DMS114 treated with DMSO at 0.1 percent for 48 hours (cell line): ENCODE results near the gene CRTC3.

ENCODE experiments used
- DNase-seq: peaks from one replicate; lab custom pipeline; 2025; ENCODE audit not compliant: unreplicated experiment; lab: John Stamatoyannopoulos, UW

The CRTC3 gene

GRCh38 chr15:90561344-90562244 is 31.9 kb downstream of the CRTC3 start:
- no peak for DNase-seq

GRCh38 chr15:90562669-90563068 is 32.9 kb downstream of the CRTC3 start:
- no peak for DNase-seq

GRCh38 chr15:90563463-90563862 is 33.7 kb downstream of the CRTC3 start:
- DNase-seq, result no peak

DNA sequence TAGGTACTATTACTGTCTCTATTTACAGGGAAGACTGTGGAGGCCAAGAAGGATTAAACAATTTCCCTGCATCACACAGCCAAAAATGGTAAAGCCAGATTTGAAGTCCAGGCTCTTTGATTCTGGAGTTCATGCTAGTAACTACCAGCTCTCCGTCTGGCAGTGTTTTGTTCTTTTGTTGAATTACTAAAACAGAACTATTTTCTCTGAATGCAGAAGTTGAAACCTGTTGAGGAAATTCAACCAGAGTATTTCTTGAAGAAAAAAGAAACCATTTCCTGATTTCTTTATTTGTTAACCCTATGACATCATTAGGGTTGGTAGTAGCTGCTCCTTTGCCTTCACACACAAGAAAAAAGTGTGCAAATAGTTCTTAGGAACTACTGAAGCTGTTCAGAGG is 34.3 kb downstream of the CRTC3 start:
- no peak for DNase-seq

DNA sequence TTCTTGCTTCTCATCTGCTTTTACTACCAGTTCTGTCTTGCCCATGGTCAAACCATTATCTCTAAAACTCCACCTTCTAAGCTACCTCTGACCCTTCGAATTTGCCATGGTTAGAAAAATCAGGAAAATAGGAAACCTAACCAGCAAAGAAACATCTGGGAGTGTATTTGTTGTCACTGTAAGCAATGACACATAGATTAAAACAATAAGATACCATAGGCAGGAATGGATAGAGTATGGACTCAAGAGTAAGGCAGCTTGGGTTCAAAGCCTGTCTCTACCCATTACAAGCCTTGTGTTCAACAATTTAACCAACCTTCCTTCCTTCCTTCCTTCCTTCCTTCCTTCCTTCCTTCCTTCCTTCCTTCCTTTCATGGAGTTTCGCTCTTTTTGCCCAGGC is 34.9 kb downstream of the CRTC3 start:
- DNase-seq, result no peak

GRCh38 chr15:90565866-90566265 is 36.1 kb downstream of the CRTC3 start:
- DNase-seq, result no peak

- DNase-seq, result no peak
Observed at GRCh38 chr15:90570643-90571042, 40.9 kb downstream of the CRTC3 start.

GRCh38 chr15:90571063-90571541 is 41.4 kb downstream of the CRTC3 start:
- DNase-seq, result no peak

- DNase-seq, result no peak
Observed at GRCh38 chr15:90572893-90573292, 43.2 kb downstream of the CRTC3 start.

GRCh38 chr15:90576711-90577389 is 47.1 kb downstream of the CRTC3 start:
- no peak for DNase-seq

DNA sequence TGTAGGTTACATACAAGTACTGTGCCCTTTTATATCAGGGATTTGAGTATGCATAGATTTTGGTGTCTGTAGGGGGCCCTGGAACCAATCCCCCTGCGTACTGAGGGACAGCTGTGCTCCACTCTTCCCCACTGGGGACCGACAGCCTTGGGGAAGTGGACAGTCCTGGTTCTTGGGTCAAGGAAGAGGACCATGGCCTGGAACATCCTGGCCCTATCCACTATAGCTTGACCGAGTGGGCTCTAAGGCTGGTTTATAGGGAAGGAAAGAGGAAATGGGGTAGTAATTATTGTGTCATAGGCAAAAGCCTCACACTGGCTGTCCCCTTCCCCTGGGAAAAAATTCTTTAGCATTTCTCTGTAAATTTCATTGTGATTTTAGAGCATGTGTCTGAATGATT is 49.5 kb downstream of the CRTC3 start:
- DNase-seq, result no peak

DNA sequence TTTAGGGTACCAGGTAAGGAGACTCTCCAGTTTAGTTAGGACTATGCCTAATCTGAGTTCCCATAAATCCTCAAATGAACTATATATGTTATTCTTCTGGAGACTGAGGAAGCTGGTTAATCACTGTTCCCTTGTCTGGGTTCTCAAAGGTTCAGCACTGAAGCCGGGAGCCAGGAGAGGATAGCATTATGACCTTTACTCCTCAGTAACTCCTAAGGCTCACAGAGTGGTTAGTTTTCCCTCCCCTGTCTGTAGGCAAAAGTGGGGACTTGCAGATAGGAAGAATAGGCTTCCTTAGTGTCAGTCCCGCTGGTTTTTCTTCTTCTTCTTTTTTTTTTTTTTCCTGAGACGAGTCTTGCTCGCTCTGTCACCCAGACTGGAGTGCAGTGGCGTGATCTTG is 50.4 kb downstream of the CRTC3 start:
- DNase-seq, result no peak

DNA sequence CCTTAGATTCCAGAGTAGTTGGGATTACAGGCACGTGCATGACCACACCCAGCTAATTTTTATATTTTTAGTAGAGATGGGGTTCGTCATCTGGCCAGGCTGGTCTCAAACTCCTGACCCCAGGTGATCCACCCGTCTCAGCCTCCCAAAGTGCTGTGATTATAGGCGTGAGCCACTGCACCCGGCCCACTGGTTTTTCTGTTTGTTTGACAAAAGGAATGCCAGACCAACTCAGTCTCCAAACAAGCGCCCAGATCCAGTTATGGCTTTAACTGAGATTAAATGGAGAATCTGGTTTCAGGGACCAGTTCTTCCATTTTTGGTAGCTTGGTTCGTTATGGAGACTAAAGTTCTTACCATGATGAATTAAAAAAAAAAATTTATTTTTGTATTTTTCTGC is 50.8 kb downstream of the CRTC3 start:
- DNase-seq, result no peak

- DNase-seq, result no peak
Observed at GRCh38 chr15:90580946-90581345, 51.2 kb downstream of the CRTC3 start.

DNA sequence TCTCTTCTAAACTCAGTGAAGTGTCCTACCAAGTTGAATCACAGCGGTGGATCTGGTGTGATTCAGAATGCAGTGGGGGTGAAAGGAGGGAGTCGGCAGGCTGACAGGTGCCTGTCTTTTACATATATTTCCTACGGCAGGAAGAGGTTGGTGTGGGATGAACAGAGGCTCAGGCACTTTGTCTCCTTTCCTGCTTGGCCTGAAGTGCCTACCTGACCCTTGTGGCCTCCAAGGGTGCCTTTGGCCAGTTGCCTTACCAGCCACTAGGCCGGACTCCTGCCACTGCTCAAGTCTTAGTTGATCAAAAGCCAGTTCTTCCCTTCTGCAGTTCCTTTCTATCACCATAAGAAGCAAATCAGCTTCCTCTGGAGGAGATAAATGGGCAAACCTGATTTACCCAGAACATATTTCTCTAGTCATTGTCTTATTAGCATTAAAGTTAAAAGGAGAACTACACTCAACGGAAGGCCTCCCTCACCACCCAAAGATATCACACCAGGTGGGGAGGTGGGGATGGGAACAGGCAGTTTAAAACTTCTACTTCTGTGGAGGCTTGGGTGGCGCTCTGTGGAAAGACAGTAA is 52.1 kb downstream of the CRTC3 start:
- DNase-seq, result no peak

DNA sequence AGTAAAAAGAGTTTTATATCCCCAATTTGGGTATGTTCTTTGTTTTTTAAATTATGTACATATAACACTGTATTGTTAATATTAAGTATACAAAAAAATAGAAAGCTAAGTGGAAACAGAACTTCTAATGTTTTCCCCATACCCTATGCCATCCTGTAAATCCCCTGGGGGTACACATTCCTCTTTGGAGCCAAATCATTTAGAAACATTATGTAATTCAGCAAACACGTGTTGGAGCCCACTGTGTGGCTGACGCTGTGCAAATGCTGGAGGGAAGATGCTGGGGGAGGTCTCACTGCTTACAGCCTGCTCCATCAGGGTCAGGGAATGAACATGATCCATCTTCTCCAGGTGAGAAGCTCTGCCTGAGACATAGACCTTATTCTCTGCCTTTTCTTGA is 52.8 kb downstream of the CRTC3 start:
- DNase-seq, result no peak

DNA sequence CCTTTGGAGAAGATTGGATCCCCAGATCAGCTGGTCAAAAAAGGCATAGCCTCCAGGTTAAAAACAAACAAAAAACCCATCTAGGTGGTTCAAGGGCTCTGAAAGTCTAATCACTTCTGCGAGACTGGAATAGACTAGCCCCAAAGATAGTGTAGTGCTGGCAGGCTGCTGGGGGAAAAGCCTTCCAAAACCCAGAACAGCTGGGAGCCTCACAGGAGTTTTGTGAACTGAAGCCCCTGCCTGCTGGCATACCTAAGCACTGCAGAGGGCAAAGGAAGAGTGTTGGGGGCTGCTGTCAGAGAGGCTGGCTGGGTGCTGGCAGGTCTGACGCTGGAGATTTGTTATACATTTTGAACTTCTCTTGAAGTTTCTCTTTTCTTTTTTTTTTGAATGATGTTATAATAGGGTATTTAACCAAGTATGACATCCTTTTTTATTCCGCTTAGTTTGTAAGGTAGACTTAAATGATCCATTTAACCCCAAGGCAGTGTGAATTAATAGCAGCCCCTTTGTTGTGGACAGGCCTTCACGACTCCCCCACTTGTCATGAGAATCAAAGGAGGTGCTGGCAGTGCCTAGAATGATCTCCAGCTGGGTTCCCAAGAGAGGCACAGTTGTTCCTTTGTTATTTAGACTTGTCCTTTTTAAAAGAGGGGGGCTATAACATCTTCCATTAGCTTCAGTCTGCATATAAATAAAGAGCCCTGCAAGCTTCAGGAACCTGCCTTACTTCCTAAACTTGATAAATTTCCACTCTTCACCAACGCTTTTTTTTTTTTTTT is 53.9 kb downstream of the CRTC3 start:
- no peak for DNase-seq

DNA sequence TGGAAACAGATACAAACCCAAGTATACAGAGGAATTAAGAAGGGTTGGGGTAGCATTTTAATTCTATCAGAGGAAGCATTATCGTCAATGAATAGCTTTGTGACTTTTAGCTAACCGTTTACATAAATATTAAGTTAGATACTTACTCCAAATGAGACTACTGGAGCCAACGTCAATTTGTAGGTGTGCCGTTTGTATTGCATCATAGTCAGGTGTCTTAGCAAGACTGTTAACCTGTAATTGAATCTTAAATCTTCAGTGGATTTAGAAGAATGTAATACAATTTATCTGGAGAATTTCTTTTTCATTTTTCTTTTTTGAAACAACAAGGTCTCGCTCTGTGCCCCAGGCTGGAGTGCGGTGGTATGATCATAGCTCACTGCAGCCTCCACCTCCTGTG is 55.1 kb downstream of the CRTC3 start:
- DNase-seq, result no peak

DNA sequence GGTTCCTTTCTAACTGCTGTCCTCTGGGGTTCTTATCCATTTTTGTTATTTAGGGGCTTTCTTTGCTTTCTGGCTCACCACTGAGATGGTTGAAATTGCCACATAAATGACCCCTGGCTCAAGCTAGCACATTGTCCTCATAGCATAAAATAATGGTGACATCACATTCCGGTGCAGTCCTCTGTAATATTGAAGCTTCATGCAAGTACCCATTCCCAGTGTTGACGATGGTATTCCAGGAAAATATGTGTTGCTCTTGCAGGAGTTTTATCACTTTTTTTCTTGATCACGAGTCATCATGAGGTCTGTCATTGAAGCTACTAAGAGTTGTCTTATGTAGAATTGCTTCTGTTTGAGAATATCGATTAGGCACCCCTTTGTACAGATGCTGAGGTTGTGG is 56.1 kb downstream of the CRTC3 start:
- DNase-seq, result no peak

- DNase-seq, result no peak
Observed at GRCh38 chr15:90586948-90587347, 57.2 kb downstream of the CRTC3 start.

- DNase-seq, result no peak
Observed at GRCh38 chr15:90588427-90588826, 58.7 kb downstream of the CRTC3 start.
